A549 (cell line): Measurements from ENCODE around the gene ATP9B. TPM values are rescaled to one million over a fixed set of nuclear protein-coding genes. Genes with fewer than 3 reads are reported as not detected.

Source experiments
- ATAC-seq, 2 experiments: fragments of 200-7000 bp in 1 of 2; fragments of >200 bp in 1 of 2; cut with Nextera tagmentation in 1 of 2; cut with Tn5 transposase in 1 of 2; 3 replicates each; pipeline versions ENCODE4 v1.8.0 to v1.9.1; 2018 to 2020; ENCODE audit warnings: mild to moderate bottlenecking in 1 of 2, moderate library complexity in 1 of 2
- CTCF ChIA-PET: fragments of 300-600 bp; sonication (Branson Sonifier 250); formaldehyde crosslinking; extraction: SDS; loops from one replicate; lab custom pipeline; 2021; ENCODE audit warnings: antibody characterized with exemption, inconsistent platforms; lab: Yijun Ruan, JAX
- POLR2A ChIA-PET: fragments of 350-600 bp; formaldehyde crosslinking; extraction: SDS; loops from one replicate; lab custom pipeline; 2021; ENCODE audit warnings: antibody characterized with exemption, inconsistent platforms; lab: Yijun Ruan, JAX
- DNase-seq, 2 experiments: peaks; one replicate each; pipeline versions ENCODE4 v3.0.0 to v3.0.0-alpha.2; 2011 to 2016; ENCODE audit warnings: low read depth in 1 of 2, low spot score in 1 of 2
- FAIRE-seq: peaks from 2 replicates; lab custom pipeline; 2011; peaks lifted over from hg19 to GRCh38; lab: Jason Lieb, UNC
- H3K27ac ChIP-seq, 2 experiments: fragments of >200 bp; sonication (Bioruptor Twin); formaldehyde crosslinking; 3 replicates each; pipeline ENCODE4 v1.5.1; 2016 to 2017
- H3K4me1 ChIP-seq: fragments of >200 bp; sonication (Bioruptor Twin); formaldehyde crosslinking; 3 replicates; pipeline ENCODE4 v1.6.1; 2016
- H3K4me2 ChIP-seq: fragments of >200 bp; sonication (Bioruptor Twin); formaldehyde crosslinking; 3 replicates; pipeline ENCODE4 v1.6.1; 2016
- H3K4me3 ChIP-seq: fragments of >200 bp; sonication (Bioruptor Twin); formaldehyde crosslinking; 3 replicates; pipeline ENCODE4 v1.5.1; 2016
- H3K9me3 ChIP-seq: fragments of >200 bp; sonication (Bioruptor Twin); formaldehyde crosslinking; 3 replicates; pipeline ENCODE4 v1.6.1; 2016
- CBX2 ChIP-seq: fragments of 200-600 bp; sonication (generic); IDR thresholded peaks from 2 replicates; pipeline ENCODE4 v1.6.1; 2016; ENCODE audit warnings: low read depth, mild to moderate bottlenecking, borderline replicate concordance
- CHD2 ChIP-seq: fragments of 150-350 bp; IDR thresholded peaks from 2 replicates; pipeline ENCODE4 v1.6.1; 2014; ENCODE audit warnings: low read length; ENCODE audit not compliant: partially characterized antibody
- EHMT2 ChIP-seq: fragments of 200-600 bp; sonication (generic); IDR thresholded peaks from 2 replicates; pipeline ENCODE4 v1.6.1; 2016; ENCODE audit warnings: antibody characterized with exemption, low read depth, mild to moderate bottlenecking, moderate library complexity
- EP300 ChIP-seq, 2 experiments: fragments of >200 bp; sonication (Bioruptor Twin); formaldehyde crosslinking; IDR thresholded peaks; 2 replicates in 1 of 2; 3 replicates in 1 of 2; pipeline ENCODE4 v1.6.1; 2016 to 2017
- FOSB ChIP-seq: fragments of 250-450 bp; sonication (Bioruptor Pico); IDR thresholded peaks from 2 replicates; pipeline ENCODE4 v1.5.0; 2020; ENCODE audit warnings: mild to moderate bottlenecking, moderate library complexity
- HDAC2 ChIP-seq: fragments of 200-600 bp; sonication (generic); IDR thresholded peaks from 2 replicates; pipeline ENCODE4 v1.6.1; 2016
- HES2 ChIP-seq: fragments of >200 bp; sonication (Bioruptor Twin); formaldehyde crosslinking; IDR thresholded peaks from 2 replicates; pipeline ENCODE4 v1.6.1; 2016
- HOXB13 ChIP-seq: fragments of 250-450 bp; sonication (Bioruptor Pico); IDR thresholded peaks from 2 replicates; pipeline ENCODE4 v1.5.0; 2020; ENCODE audit warnings: low read depth, mild to moderate bottlenecking, moderate library complexity
- JUN ChIP-seq, 2 experiments: fragments of >200 bp; sonication (Bioruptor Twin); formaldehyde crosslinking; IDR thresholded peaks; 2 replicates in 1 of 2; 3 replicates in 1 of 2; pipeline ENCODE4 v1.6.1; 2016 to 2017
- JUNB ChIP-seq: fragments of >200 bp; sonication (Bioruptor Twin); formaldehyde crosslinking; IDR thresholded peaks from 2 replicates; pipeline ENCODE4 v1.6.1; 2016
- KDM1A ChIP-seq: fragments of 200-600 bp; sonication (generic); IDR thresholded peaks from 2 replicates; pipeline ENCODE4 v1.6.1; 2016; ENCODE audit warnings: low read depth, mild to moderate bottlenecking
- MAFK ChIP-seq: fragments of 450-650 bp; IDR thresholded peaks from 2 replicates; pipeline ENCODE4 v1.6.1; 2014; ENCODE audit not compliant: partially characterized antibody
- MAX ChIP-seq: IDR thresholded peaks from 2 replicates; pipeline ENCODE4 v1.6.1; 2012
- MYC ChIP-seq: IDR thresholded peaks from 2 replicates; pipeline ENCODE4 v1.6.1; 2012; ENCODE audit warnings: mild to moderate bottlenecking, inconsistent platforms, low read length, improper control_type of control experiment, borderline replicate concordance
- NFE2L2 ChIP-seq: fragments of 150-350 bp; conservative IDR thresholded peaks from 2 replicates; pipeline ENCODE4 v1.6.1; 2014; ENCODE audit warnings: low read length
- RAD21 ChIP-seq, 2 experiments: fragments of >200 bp in 1 of 2; sonication (Bioruptor Twin) in 1 of 2; formaldehyde crosslinking in 1 of 2; IDR thresholded peaks in 1 of 2; conservative IDR thresholded peaks in 1 of 2; 2 replicates in 1 of 2; 3 replicates in 1 of 2; pipeline ENCODE4 v1.6.1; 2012 to 2018; ENCODE audit warnings: inconsistent platforms in 1 of 2
- RARB ChIP-seq: fragments of 250-450 bp; sonication (Bioruptor Pico); IDR thresholded peaks from 2 replicates; pipeline ENCODE4 v1.8.0; 2021; ENCODE audit warnings: mild to moderate bottlenecking, moderate library complexity
- USF2 ChIP-seq: fragments of 450-650 bp; IDR thresholded peaks from 2 replicates; pipeline ENCODE4 v1.6.1; 2014; ENCODE audit warnings: antibody characterized with exemption
- ZC3H11A ChIP-seq: fragments of 450-650 bp; IDR thresholded peaks from 2 replicates; pipeline ENCODE4 v1.6.1; 2014; ENCODE audit warnings: antibody characterized with exemption, mild to moderate bottlenecking
- ZFP36 ChIP-seq: fragments of 450-650 bp; IDR thresholded peaks from 2 replicates; pipeline ENCODE4 v1.6.1; 2014; ENCODE audit warnings: borderline replicate concordance; ENCODE audit not compliant: partially characterized antibody
- ZNF302 ChIP-seq: fragments of 250-450 bp; sonication (Bioruptor Pico); IDR thresholded peaks from 2 replicates; pipeline ENCODE4 v1.9.0; 2021; ENCODE audit warnings: inconsistent platforms, mild to moderate bottlenecking, moderate library complexity
- ZSCAN20 ChIP-seq: fragments of 250-450 bp; sonication (Bioruptor Pico); IDR thresholded peaks from 2 replicates; pipeline ENCODE4 v1.8.0; 2022; ENCODE audit warnings: mild to moderate bottlenecking, moderate library complexity
- WGBS: methylation state at CpG from one replicate; pipeline ENCODE4 v1.1.6; 2017; ENCODE audit errors: missing lambda C conversion rate; 5-methylcytosine and 5-hydroxymethylcytosine counted together
- polyA plus RNA-seq, 4 experiments: library from polyadenylated mRNA; depleted of rRNA in 3 of 4; stranded (reverse); fragments of >200 nt; fragmentation: RNase III in 1 of 4; extraction: RNeasy Plus Mini Kit Qiagen cat#74134 plus additional on column Dnase treatment in 1 of 4; gene quantifications; 2 replicates in 3 of 4; 3 replicates in 1 of 4; pipeline ENCODE4 v1.2.3, GENCODE V29; 2011 to 2017
- TF ChIP-seq, protein P1 (sequence below): fragments of >200 bp; sonication (Bioruptor Twin); formaldehyde crosslinking; IDR thresholded peaks from 3 replicates; pipeline ENCODE4 v1.5.1; 2016
- TF ChIP-seq, protein P2 (sequence below): IDR thresholded peaks from 2 replicates; pipeline ENCODE4 v1.6.1; 2012

ATP9B gene
- polyA plus RNA-seq, 2 of the 4 experiments (the other 2 are of a cell fraction): 22.6 to 35.7 TPM

GRCh38 chr18:79423211-79424007, 354.2 kb downstream of the ATP9B start:
- no peak overlapping the region for H3K27ac ChIP-seq
- H3K4me2 ChIP-seq: no peak overlapping the region
- no peaks in the 10 kb centered on the region for H3K4me1 ChIP-seq
- H3K9me3 ChIP-seq: no peaks in the 10 kb centered on the region
- TF ChIP-seq ZFP36: no peak
- no peak for TF ChIP-seq JUNB
- TF ChIP-seq, protein P1, sequence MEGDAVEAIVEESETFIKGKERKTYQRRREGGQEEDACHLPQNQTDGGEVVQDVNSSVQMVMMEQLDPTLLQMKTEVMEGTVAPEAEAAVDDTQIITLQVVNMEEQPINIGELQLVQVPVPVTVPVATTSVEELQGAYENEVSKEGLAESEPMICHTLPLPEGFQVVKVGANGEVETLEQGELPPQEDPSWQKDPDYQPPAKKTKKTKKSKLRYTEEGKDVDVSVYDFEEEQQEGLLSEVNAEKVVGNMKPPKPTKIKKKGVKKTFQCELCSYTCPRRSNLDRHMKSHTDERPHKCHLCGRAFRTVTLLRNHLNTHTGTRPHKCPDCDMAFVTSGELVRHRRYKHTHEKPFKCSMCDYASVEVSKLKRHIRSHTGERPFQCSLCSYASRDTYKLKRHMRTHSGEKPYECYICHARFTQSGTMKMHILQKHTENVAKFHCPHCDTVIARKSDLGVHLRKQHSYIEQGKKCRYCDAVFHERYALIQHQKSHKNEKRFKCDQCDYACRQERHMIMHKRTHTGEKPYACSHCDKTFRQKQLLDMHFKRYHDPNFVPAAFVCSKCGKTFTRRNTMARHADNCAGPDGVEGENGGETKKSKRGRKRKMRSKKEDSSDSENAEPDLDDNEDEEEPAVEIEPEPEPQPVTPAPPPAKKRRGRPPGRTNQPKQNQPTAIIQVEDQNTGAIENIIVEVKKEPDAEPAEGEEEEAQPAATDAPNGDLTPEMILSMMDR: no peak
- TF ChIP-seq CBX2: no peak
- no peak for TF ChIP-seq MAX
- TF ChIP-seq ZC3H11A: no peak
- TF ChIP-seq KDM1A: no peak
- TF ChIP-seq NFE2L2: no peak
- TF ChIP-seq MAFK: no peak
- no peak for TF ChIP-seq ZNF302 (CRISPR knock-in tag)
- TF ChIP-seq EHMT2: no peak
- no peak overlapping the region for H3K4me3 ChIP-seq
- WGBS: 92% methylated on average over 14 of the region's 26 CpGs
- ATAC-seq: no peak
- no peak for DNase-seq
- ChIA-PET POLR2A (no interaction called here), CTCF (no interaction called here)
- FAIRE-seq: no peak

DNA sequence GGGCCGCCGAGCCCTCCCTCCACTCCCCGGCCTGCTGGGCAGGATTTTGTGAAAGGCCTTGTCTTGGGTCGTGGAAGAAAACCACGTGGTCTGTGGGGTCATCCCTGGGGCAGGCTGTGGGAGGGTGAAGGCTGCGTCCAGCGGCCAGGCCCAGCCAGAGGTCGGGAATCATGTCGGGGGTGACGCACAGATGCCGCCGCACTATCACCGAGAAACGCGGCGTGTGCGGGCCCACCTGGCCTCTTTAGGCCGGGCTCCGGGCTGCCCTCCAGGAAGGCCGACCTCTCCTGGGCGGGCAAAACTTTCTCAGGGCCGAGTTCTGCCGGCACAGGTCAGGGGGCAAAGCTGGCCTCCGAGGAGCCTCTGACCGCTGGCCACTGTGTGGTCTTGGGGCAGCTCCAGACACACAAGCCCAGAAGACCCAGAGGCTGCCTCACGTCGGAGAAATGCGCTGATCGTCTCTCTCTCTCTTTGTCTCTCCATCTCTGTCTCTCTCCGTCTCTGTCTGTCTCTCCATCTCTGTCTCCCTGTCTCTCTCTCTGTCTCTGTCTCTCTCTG, 354.9 kb downstream of the ATP9B start:
- Histone ChIP-seq H3K4me1 (no peaks in the 10 kb centered on the region), H3K9me3 (no peaks in the 10 kb centered on the region), H3K4me2 (no peak overlapping the region), H3K4me3 (no peak overlapping the region), H3K27ac (no peak overlapping the region)
- DNase-seq (no peak), ATAC-seq (no peak), FAIRE-seq (no peak)
- no peak for TF ChIP-seq JUN (IDR thresholded peaks at IDR 0.05)
- no peak for TF ChIP-seq RAD21 (conservative IDR thresholded peaks at IDR 0.05 in 1 of 2, IDR thresholded peaks at IDR 0.05 in 1 of 2)
- no peak for TF ChIP-seq CHD2
- no peak for TF ChIP-seq RARB (CRISPR knock-in tag)
- TF ChIP-seq HDAC2: no peak
- TF ChIP-seq ZNF302 (CRISPR knock-in tag): no peak
- TF ChIP-seq ZFP36: no peak
- TF ChIP-seq HOXB13 (CRISPR knock-in tag): no peak
- no peak for TF ChIP-seq EP300 (IDR thresholded peaks at IDR 0.05)
- TF ChIP-seq USF2: no peak
- no peak for TF ChIP-seq HES2
- TF ChIP-seq MAX: no peak
- TF ChIP-seq ZSCAN20 (CRISPR knock-in tag): no peak
- TF ChIP-seq MYC: no peak
- TF ChIP-seq FOSB (CRISPR knock-in tag): no peak
- TF ChIP-seq, protein P2, sequence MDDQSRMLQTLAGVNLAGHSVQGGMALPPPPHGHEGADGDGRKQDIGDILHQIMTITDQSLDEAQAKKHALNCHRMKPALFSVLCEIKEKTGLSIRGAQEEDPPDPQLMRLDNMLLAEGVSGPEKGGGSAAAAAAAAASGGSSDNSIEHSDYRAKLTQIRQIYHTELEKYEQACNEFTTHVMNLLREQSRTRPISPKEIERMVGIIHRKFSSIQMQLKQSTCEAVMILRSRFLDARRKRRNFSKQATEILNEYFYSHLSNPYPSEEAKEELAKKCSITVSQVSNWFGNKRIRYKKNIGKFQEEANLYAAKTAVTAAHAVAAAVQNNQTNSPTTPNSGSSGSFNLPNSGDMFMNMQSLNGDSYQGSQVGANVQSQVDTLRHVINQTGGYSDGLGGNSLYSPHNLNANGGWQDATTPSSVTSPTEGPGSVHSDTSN: no peak
- ChIA-PET CTCF (no interaction called here), POLR2A (no interaction called here)
- 94% methylated on average over 19 of the region's 30 CpGs for WGBS
